ENCODE data around the gene SCYGR1.
"Not testable (repeated sequence)": the region's sequence is repeated elsewhere in the genome, so short reads cannot be mapped to it uniquely, and the experiment has no call there.

Gene SCYGR1, protein sequence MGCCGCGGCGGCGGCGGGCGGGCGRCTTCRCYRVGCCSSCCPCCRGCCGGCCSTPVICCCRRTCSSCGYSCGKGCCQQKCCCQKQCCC

DNA sequence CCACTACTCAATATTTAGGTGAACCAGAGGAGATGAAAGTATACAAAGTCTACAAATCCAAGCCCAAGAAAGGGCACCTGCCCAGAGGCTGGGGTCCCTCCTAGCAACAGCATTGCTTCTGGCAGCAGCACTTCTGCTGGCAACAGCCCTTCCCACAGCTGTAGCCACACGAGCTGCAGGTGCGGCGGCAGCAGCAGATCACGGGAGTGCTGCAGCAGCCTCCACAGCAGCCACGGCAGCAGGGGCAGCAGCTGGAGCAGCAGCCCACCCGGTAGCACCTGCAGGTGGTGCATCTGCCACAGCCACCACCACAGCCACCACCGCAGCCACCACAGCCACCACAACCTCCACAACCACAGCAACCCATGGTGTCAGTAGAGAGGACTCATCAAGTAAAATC lies at the start of gene SCYGR1:
Gene SCYGR1 (minus strand): TSS at position 367 of the 400 bp plus-strand sequence. CDS start 0 bp downstream, at position 367.
- not testable (repeated sequence) for DNase-seq

DNA sequence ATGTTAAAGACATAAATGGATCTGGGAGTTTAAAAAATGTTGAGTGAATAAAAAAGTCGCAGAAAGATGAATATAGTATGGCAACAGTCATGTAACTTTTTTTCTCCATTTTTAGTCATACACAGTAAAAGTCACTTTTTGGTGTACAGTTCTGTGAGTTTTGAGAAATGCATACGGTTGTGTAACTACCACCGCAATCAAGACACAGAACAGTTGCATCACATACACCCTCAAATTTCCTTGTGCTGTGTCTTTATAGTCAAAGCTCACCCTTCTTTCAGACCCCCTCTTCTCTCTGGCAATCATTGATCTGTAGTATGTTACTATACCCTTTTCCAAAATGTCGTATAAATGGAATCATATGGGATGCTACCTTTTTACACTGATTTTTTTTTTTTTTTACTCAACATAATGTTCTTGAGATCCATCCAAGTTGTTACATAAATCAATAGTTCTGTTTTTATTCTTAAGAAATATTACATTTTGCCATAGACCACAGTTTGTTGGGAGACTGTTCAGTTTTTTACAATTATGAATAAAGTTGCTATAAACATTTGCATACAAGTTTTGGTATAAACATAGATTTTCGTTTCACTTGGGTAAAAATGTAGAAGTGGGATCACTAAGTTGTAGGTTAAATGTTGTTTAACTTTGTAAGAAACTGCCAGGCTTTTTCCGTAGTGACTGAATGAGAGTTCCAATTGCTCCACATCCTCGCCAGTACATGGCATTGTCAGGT lies 48.9 kb upstream of the SCYGR1 start:
- no peak for DNase-seq

DNA sequence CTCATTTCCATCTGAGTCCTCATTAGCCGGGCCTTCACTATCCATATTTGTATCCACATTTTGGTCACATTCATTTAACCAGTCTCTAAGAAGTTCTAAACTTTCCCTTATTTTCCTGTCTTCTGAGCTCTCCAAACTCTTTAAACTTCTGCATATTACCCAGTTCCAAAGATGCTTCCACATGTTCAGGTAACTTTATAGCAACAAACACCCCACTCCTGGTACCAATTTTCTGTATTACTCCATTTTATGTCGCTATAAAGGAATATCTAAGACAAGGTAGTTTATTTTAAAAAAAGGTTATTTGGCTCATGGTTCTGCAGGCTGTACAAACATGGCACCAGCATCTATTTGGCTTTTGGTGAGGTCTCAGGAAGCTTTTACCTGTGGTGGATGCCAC lies 45.4 kb upstream of the SCYGR1 start:
- DNase-seq, result no peak

DNA sequence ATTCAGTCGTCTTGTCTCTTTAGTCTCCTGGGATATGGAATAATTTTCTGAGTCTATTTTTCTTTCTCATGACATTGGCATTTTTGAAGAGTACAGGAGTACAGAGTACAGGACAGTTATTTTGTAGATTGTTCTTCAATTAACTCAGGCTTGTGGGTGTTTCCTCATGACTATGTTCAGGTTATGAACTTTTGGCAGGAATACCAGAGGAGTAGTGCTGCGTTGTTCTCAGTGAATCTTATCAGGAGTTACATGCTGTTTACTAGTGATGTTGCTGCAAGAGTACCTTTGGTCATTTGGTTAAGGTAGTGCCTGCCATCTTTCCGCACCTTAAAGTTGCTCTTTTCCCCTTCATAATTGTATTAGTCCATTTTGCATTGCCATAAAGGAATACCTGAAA lies 42.9 kb upstream of the SCYGR1 start:
- no peak for DNase-seq

DNA sequence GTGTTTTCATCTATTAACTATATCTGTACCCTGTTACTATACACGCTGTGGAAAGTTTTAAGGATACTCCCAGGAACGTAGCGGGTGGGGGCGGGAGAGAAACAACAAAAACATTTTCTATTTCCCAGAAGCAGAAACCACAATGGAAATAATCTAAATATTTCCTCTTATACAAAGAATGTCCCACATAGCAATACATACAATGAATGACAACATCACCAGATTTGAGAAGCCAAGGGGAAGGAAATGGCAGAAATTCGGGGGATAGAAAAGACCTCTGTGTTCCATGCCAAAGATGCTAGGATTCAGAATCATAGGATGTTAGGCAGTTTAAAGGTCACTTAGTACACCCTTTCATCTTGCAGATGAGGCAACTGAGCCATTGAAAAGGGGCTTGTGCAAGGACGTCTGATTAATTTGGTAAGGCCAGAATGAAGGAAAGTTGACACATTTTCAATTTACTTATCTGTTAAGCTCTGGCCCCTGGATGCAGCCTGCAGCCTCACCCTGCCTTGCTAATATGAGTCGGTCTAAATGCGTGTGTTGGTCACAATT lies 41.1 kb upstream of the SCYGR1 start:
- DNase-seq, result no peak

DNA sequence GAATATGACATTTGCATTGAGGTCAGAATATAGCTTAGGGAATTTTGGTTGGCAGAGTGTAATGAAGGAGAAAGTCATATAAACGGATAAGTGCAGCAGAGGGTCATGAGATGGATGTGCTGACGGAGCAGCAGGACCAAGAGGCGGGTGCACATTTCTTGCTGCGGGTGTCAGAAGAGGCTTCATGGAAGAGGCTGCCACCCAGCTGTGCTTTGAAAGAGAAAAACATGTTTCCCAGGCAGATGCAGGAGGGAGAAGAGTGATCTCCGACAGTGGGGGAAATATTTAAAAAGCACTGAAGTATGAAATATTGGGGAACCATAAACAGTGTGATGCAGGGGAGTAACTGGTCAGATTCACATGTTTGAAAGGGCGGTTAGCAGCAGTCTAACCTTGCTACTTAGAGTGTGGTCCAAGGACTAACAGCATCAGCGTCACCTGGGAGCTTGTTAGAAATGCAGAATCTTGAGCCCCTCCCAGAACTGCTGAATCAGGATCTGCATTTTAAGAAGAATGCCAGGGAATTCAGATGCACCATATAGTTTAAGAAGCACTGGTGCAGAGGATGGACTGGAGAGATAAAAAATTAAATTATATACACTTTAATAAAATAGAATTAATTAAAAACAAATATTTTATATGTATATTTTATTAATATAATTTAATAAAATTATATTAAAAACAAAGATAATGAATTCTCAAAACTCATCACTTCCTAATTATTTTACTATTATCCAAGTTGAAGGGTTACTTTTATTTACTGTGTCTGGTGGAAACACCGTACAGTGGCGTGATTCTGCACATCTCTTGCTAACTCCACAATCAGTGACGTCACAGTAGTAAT lies 36.1 kb upstream of the SCYGR1 start:
- no peak for DNase-seq

DNA sequence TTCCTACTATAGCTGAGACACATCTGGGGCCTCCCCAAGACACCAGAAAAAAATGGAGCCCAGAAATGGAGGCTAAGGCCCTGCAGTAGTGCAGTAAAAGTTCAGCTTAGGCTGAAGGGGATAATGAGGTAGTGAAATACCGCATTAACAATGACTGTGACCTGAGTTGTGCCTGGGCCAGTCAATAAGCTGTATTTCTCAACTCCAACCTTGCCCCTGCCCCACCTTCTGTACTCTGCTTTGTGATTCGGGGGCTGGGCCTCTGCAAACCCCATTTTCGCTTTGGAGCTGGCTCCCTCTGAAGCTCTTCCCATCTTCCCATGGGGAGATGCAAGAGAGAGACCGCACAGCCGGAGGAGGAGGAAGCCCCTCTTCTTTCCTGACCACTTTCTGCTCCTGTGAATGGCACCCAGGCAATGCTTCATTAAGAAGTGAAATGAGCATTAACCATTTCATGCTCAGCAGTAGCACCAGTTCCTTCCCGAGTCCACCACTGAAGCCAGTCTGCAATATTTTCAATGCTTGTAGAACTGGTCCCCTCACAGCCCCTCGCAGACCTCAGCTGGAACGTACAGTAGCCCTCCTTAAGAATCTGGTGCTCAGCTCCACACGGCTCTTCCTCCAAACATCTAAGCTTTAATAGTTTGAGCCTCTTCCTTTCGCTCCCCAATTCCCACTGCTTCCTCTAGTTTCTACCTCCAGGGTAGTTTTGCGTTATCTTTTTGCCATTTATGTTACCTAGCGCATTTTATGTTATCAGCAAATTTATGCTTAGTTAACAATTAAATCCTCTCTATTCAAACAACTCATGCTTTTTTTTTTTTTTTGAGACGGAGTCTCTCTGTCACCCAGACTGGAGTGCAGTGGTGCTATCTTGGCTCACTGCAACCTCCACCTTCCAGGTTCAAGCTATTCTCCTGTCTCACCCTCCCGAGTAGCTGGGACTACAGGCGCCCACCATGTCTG lies 32.6 kb upstream of the SCYGR1 start:
- no peak for DNase-seq

DNA sequence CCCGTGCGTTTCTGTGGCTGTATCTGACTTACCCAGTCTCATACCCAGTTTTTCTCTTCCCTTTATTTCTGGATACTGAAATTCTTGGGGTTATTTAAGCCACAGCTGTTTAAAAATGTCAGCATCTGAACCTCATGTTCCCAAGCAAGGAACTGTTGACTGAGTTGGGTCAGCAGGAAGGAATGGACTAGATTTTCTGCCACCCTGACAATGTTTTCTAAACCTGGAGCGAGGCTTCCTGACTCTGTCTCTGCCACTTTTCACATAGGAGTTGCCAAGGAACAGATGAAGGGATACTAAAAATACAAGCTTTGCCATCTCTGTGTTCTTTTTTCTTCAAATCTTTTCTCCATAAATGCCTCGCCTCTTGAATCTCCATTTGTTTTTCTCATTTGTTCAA lies 29.0 kb upstream of the SCYGR1 start:
- no peak for DNase-seq

DNA sequence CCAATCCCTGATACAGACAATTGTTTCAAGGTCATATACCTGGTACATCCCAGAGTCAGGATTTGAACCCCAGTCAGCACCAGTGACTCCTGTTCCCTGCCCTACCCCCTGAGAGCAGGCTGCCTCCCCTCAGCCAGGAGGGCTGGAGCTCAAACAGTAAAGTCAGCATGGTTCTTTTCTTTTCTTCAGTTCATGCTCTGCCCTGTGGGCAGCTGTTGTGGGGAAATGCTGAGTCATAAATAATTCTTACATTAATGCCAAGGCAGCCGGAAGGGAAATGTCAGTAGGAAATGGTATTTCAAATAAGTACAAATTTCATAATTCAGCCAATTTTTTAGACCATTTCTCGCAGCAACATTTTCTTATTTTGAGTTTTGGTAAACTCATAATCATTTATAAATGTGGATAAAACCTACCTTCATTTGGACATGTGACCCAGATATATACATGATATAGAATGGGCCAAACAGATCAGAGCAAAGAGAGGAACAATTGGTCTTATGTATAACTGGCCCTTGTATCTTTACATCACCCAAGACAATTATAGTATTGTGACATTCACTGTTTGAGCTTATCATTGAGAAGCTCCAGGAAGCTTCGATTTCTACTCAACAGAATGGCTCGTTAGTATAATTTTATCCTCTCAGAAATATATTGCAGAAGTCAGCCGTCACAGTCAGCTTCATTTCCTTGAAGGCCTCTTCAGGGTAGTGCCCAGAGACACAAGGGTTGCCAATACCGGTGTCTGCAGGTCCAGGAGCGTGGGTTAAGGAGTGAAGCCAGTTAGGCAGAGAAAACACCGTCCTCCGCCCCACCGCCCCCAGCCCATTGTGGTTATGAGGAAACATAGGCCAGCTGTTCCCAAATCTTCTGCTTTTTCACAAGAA lies 28.0 kb upstream of the SCYGR1 start:
- DNase-seq, result peak; percentile 56

DNA sequence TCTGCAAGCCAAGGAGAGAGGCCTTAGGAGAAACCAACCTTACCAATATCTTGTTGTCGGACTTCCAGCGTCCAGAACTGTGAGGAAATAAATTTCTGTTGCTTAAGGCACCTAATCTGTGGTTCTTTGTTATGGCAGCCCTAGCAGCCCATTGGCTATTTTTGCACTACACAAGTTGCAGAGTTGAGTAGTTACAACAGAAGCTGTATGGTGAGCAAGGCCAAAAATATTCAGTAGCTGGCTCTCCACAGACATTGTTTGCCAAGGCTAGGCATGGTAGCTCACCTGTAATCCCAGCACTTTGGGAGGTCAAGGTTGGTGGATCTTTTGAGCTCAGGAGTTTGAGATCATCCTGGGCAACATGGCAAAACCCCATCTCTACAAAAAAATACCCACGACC lies 27.1 kb upstream of the SCYGR1 start:
- DNase-seq, result no peak

DNA sequence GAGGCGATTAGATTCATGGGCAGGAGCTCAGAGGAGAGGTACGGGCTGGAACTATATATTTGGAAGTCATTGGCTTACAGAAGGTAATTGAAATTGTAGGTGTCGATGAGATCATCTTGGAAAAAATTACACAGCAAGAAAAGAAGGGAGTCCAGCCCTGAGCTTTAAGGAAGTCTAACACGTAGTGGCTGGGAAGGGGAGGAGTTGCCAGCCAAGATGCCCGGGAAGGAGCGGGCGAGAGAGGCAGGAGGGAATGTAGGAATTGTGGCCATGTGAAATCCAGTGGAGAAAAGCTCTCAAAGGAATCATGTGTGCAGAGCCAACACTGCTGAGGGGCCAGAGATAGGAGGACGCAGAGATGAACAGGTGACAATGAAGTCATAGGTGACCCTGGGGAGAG lies 25.6 kb upstream of the SCYGR1 start:
- no peak for DNase-seq

DNA sequence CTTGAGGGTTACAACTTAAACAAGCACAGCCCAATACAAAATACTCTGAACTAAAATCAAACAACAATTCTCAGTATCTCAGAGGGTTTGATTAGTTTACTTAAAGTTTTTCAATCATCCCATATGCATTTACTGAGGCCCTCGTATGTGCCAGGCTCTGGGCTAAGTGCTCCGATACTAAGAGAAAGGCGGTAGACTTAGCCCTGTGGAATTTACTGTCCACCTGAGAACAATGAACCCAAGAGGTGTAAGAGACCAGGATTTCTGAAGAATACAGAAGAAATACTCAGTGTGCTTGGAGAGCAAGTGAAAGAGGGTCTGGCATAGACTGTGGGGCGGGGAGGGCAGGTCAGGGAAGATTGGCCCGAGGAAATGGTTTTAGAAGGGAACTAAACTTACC lies 25.1 kb upstream of the SCYGR1 start:
- no peak for DNase-seq

DNA sequence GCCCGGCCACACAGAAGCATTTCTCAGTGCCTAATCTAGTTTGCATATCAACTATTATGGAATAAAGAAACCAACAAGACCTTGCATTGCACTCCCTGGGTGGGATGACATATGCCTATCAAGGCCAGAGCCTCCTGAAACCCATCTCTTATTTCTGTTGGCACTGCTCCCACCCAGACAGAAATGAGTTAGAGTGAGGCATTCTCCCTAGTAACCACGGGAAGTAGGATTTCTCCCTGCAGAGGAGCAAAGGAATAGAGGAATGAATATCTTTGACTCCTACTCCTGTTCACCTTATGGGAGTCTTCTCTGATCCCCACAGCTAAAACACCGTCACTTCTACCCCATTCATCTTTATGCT lies 24.2 kb upstream of the SCYGR1 start:
- no peak for DNase-seq

DNA sequence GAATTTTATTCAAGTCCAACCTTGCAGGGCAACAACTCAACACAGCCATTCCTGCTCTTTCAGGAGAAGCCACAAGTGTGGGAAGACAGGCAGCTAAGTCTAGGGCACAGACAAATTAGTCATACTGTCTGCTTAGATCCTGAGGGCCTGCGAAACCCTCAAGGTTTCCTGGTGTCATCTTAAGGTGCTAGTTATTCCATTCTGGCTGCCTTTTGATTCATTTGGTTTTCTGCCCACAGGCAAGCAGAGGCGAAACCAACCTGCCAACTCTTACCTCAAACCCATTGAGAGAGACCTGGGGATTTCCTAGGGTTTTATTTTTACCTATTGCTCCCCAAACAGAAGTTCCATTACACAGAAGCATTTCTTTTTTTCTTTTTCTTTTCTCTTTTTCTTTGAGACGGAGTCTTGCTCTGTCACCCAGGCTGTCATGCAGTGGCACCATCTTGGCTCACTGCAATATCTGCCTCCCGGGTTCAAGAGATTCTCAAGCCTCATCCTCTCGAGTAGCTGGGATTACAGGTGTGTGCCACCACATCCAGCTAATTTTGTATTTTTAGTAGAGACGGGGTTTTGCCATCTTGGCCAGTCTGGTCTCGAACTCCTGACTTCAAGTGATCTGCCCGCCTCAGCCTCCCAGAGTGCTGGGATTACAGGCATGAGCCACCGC lies 23.7 kb upstream of the SCYGR1 start:
- no peak for DNase-seq

DNA sequence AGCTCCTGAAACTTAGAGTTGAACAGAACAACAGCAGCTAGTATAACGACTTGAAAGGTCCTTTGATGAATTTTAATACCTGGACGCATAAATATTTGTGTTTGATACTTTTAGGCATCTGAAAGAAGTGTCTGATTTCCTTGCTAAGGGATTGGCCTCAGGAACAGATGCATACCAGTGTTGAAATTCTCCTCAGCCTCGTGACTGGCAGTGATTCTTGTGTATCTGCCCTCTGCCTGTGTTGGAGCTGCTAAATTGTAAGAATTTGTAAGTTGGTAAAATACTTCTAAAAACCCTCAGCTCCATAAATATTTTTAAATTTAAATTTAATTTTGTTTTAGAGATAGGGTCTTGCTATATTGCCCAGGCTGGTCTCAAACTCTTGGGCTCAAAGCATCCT lies 22.4 kb upstream of the SCYGR1 start:
- no peak for DNase-seq

DNA sequence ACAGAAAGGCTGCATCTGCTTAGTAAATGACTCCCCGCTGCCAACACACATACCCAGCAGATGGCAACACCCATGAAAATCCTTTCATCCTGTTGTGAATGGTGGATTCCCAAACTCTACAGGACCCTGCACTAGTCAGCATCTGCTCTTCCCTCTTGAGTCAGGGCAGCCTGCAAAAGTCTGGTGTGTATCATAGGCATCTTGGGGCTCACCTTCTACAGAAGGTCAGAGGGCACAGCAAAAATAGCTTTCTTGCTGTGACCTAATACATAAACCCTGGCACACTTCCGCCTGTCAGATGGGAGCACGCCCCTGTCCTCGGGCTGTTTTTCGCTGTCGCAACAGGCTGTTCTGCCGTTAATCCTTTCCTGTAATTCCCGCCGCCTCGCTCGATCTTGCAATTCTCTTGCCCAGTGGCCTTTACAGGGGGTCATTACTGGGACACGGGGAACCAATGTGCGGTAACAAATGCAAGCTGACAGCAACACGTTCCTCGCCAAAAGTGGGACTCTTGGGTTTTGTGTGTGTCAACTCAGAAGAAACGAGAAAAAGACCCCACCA lies 19.9 kb upstream of the SCYGR1 start:
- no peak for DNase-seq

DNA sequence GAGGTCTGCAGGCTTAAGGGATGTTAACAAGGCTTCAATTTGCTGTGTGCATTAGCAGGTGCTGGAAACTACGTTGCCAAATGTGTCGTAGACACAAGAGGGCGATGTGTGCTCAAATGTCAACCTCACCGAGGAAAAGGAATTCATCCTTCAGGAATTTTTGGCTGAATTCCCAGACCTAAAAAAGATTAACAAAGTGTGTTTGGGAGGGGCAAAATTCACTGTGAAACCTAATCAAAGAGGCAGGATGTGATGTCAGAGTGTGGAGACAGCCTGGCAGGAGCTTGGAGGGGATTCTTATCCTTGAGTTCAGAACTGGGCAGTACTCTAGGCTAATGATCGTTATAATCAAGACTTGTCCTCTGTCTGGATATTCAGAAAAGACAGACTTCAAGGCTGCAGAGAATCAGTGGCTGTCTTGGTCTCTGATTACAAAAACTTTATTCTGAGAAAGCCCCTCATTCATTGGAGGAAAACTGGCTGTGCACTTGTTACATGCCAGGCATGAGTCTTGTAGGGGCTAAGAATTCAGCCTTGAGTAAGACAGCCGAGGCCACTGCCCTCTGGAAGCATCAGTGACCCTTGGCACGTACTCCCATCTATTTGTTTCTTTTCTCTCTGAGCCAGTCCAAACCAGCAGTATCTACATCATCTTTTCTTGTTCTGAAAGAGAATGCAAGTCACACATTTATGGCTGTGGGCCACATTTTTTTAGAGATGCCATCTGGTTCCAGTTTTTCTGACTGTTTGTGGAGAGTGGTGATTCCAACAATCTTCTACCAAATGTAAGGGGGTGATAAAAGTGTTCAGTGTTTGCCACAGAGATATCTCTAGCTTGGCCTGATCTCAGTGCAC lies 18.7 kb upstream of the SCYGR1 start:
- peak; percentile 83 for DNase-seq

DNA sequence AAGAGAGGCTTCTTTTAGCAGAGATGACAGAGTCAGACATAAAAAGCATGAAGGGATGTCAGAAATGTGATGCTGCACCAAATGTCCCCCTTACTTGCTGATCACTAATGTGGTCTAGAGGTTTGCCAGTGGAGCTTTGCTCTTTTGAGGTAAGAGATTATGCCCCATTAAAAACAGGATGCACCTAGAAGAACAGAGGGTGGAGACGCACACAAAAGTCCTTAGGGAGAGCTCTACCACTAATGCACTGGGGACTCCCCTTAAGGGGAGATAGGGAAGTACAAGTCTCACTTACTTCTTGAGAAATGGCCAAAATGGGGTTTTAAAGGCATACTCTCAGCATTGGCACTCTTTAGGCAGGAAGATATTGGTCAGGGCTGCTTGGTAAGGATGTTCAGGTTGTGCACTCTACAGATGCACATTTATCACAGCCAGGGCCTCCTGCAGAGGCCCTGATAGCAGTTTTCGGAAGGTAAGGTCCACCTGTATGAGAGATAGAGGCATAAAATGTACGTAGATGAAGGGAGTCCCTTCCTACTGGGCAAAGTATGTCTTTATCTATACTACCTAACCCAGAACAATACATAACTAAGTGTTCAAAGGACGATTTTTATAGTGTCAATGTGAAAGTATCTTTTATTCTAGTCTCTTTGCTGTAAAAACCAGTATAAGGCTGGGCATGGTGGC lies 17.0 kb upstream of the SCYGR1 start:
- no peak for DNase-seq

DNA sequence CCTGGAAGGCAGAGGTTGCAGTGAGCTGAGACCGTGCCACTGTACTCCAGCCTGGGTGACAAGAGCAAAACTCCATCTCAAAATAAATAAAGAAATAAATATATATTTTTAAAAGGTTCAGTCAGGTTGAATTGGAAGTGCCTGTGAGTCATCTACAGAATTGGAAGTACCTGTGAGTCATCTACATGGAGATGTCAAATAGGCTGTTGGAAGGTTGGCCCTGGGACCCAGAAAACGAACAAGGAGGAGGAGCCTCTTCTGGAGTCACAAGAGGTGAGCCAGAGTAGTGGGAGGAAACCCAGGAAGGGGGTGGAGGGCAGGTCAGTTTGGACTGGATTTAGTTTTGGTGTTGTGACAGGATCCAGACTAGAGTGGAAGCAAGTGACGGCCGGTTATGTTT lies 15.2 kb upstream of the SCYGR1 start:
- peak; percentile 64 for DNase-seq
